GM10266 (cell line): ENCODE data around the gene MYMX.
"Not testable (repeated sequence)": the region's sequence is repeated elsewhere in the genome, so short reads cannot be mapped to it uniquely, and the experiment has no call there.

ENCODE experiments used
- DNase-seq: peaks from one replicate; pipeline ENCODE4 v3.0.0; 2012; ENCODE audit errors: extremely low spot score
- TF ChIP-seq, protein P1 (sequence below): IDR thresholded peaks from 2 replicates; pipeline ENCODE4 v1.5.1; 2012; ENCODE audit warnings: mild to moderate bottlenecking, low read depth; ENCODE audit not compliant: control insufficient read depth, insufficient read depth; ENCODE audit errors: missing control alignments

The MYMX gene

DNA sequence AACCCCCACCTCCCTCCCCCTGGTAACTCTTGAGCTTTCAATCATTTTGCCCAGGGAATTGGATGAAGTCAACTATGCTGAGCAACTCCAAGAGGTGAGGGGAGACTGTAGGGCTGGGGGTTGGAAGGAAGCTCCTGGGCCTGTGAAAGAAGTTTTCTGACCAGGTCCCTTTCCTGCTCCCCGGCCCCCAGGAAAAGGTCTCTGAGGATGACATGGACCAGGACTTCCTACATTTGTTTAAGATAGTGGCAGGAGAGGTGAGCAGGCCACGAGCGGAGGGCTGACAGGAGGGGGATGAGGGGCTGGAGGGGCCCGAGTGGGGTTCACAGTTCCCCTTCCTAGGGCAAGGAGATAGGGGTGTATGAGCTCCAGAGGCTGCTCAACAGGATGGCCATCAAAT, 36.3 kb upstream of the MYMX start:
- DNase-seq, result no peak
- TF ChIP-seq, protein P1, sequence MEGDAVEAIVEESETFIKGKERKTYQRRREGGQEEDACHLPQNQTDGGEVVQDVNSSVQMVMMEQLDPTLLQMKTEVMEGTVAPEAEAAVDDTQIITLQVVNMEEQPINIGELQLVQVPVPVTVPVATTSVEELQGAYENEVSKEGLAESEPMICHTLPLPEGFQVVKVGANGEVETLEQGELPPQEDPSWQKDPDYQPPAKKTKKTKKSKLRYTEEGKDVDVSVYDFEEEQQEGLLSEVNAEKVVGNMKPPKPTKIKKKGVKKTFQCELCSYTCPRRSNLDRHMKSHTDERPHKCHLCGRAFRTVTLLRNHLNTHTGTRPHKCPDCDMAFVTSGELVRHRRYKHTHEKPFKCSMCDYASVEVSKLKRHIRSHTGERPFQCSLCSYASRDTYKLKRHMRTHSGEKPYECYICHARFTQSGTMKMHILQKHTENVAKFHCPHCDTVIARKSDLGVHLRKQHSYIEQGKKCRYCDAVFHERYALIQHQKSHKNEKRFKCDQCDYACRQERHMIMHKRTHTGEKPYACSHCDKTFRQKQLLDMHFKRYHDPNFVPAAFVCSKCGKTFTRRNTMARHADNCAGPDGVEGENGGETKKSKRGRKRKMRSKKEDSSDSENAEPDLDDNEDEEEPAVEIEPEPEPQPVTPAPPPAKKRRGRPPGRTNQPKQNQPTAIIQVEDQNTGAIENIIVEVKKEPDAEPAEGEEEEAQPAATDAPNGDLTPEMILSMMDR, result no peak

DNA sequence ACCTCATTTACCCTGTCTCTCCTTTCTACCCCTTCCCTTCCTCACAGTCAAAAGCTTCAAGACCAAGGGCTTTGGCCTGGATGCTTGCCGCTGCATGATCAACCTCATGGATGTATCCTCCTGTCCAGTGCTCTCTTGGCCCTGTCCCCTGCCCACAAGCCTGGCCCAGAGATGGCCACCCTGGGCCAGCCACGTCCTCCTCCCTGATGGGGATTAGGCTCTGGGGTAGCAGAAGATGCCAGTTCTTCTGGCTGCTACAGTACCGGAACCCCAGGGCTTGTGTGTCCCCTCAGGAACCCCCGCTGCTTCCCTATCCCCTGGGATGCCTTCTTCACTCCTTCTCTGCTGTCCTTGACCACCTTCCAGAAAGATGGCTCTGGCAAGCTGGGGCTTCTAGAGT, 35.8 kb upstream of the MYMX start:
- no peak for DNase-seq
- TF ChIP-seq, protein P1, result no peak

DNA sequence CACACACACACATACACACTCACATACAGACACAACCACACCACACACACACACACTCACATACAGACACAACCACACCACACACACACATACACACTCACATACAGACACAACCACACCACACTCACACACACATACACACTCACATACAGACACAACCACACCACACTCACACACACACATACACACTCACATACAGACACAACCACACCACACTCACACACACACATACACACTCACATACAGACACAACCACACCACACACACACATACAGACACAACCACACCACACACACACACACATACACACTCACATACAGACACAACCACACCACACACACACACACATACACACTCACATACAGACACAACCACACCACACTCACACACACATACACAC, 34.9 kb upstream of the MYMX start:
- not testable (repeated sequence) for DNase-seq

DNA sequence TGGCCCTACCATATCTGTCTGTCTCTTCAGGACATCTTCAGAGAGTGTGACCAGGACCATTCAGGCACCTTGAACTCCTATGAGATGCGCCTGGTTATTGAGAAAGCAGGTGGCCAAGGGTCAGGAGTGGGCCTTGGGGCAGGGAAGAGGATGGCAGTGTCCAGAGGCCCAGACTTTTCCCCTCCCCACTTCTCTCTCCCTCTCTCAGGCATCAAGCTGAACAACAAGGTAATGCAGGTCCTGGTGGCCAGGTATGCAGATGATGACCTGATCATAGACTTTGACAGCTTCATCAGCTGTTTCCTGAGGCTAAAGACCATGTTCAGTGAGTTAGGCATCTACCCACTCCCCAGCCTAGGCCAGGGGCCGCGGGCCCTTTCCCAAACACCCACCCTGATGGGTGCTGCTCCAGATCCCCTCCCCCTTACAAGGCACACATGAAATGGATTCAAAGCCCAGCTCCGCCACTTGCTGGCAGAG, 33.8 kb upstream of the MYMX start:
- TF ChIP-seq, protein P1, result no peak
- DNase-seq, result no peak

DNA sequence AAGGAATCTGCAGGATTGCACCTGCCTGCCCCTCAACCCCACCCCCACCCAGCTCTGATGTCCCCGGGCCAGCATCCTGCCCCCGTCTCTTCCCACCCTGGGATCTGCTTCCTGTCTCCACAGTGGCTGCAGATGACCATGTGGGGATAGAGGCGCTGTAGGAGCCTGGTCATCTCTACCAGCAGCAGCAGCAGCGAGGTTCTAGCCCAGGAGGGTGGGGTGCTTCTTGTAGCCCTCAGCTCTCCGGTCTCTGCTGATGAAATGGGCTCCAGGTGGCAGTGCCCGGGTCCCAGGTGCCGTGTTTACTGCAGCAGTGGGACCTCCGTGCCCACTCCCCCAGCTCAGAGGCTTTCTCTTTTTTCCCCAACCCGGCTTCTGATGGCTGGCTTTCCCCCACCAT, 32.9 kb upstream of the MYMX start:
- TF ChIP-seq, protein P1, result no peak
- no peak for DNase-seq

DNA sequence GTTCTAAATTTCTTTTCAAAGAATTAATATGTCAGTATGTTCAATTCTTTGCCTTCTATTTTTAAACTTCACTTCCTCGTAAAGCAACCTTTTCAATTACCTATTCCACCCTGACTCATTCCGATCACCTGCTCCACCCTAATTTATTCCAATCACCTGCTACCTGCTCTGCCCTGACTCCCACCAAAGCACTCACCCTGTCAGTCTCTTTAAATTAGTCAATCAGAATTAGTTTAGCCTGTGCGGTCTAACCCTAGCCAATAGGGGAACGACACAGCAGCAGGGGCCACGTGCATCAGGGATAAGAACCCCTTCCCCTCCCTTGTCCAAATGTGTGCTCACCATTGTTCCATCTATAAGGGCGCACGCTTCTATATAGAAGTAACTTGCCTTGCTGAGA, 31.4 kb upstream of the MYMX start:
- DNase-seq, result not testable (repeated sequence)

DNA sequence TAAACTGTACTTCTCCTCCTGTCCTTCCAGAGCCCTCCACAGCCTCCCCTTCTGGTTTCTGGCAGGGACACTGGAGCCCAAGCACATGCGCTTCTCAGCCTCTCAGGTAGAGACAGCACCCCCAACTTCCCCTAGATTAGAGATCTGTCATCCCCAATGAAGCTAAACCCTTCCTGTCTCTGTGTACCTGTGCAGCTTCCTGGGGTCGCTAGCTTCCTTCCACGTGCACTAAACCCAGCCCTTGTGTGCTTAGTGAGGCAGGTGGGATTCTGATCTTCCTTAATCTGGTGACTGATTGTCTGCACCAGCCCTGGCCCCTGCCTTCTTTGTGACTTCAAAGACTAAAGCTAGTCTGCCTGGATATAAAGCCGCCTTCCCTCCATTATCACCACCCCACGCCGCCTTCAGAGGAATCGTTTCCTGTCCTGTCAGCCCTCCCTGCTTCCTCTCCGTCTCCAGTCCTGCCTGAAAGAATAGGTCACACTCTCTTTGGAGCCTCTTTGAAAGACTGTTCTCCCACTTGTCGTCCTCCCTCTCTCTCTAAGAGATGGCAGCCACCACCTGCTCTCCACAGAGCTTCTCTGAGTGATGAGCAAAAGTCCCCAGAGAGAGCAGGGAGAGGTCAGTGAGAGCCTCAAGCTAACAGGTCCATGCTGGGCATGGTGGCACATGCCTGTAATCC, 30.6 kb upstream of the MYMX start:
- no peak for DNase-seq
- TF ChIP-seq, protein P1, result no peak

DNA sequence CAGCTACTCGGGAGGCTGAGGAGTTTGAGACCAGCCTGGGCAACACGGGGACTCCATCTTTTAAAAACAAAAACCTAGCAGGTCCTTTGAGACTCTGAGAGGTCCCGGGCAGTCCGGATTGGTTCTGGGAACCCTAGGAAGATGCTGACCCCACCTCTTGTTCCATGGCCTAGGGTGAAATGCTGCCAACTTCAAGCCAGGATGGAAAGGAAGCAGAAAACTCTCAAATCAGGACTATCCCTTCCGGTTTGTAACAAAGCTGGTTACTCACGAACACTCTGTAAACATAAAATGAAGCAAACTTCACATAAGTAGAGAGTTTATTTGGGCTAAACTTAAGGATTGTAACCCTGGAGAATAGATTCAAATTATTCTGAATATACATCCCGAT, 30.1 kb upstream of the MYMX start:
- TF ChIP-seq, protein P1, result no peak
- no peak for DNase-seq
